Fibroblast of peridontal ligament (primary cell): ENCODE measurements around the gene PIP5K1B.

Source experiments
- DNase-seq: peaks from one replicate; pipeline ENCODE4 v3.0.0-alpha.2; 2010; ENCODE audit errors: extremely low read depth

PIP5K1B gene

GRCh38 chr9:68907910-68908309, 202.9 kb downstream of the PIP5K1B start:
- DNase-seq, result no peak

GRCh38 chr9:68912561-68912960, 207.5 kb downstream of the PIP5K1B start:
- no peak for DNase-seq

- no peak for DNase-seq
Observed at GRCh38 chr9:68913054-68913453, 208.0 kb downstream of the PIP5K1B start.

DNA sequence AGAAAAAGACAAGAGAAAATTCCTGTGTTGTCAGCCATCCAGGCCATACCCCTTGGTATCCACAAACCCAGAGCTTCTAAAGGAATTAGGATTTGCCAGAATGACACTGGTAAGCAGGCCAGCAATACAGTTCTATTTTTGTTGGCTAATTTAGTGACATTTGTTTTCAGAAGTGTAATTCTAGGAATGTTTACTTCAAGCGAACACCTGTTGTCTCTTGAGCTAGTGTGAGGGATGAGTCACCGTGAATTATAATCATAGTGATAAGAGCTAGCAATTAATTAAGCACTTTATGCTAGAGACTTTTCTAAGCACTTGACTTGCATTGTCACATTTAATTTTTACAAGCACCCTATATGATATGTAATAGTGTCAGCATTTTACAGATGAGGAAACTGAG, 209.7 kb downstream of the PIP5K1B start:
- DNase-seq, result no peak

DNA sequence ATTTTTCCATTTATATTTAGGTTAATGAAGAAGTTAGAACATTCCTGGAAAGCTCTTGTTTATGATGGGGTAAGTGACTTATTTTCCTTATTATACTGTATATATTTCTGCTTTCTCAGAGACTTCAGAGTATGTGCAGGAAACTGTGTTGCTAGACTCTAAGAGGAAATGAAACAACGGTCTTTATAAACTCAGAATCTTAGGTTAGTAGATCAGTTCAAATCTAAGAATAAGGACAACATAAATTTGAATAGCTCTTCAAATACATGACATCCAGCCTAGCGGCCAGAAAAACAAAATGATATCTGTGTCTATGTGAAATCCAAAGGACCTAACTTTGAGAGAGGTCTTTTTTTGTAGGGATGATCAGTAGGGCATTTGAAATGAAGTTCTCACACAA, 214.6 kb downstream of the PIP5K1B start:
- DNase-seq, result no peak

DNA sequence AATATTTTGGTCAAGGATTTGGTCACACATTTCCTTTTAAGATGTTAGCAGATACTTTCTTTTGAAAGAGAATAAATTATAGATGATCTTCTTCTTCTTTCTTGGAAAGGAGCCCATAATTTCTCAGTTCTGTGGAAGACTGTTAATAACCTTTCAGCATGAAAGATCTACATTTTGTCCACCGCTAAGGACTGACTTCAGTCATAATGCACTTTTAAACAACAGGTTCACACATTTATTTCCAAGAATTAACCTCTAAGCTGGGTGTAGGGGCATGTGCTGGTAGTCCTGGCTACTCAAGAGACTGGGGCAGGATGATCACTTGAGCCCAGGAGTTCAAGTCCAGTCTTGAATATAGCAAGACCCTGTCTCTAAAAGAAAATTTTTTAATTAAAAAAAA, 215.9 kb downstream of the PIP5K1B start:
- DNase-seq, result no peak

DNA sequence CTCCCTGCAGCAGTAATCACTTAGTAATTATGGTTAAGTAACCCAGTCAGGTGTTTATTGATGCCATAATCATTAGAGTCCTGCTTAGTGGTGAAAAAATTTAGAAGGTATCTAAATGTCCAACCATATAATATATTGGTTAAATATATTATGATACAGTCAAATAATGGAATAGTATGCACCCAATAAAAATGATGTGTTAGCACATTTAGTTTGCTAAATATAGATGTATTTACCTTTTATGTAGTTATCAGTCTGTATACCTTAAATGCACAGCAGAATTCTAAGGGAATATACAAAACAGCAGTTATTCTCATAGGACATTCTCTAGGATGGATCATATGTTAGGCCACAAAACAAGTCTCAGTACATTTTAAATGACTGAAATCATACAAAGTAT, 218.4 kb downstream of the PIP5K1B start:
- DNase-seq, result no peak

DNA sequence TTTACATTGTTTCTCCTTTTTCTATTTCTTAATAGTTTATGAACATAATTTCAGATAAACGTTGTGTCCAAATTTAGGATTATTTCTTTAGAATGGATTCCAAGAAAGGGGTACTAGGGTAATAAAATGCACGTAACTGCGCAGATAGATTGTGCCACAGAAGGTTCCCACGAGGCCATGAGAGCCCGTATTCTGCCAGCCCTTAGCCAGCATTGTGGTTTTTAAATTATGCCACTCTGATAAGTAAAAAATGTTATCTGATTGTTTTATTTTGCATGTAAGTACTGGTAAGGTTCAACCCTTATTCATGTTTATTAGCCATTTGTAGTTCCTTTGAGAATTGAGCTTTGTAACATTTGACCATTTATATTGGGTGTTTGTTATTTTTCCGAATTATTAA, 220.1 kb downstream of the PIP5K1B start:
- DNase-seq, result no peak

GRCh38 chr9:68927165-68927564, 222.1 kb downstream of the PIP5K1B start:
- DNase-seq, result no peak

- DNase-seq, result no peak
Observed at GRCh38 chr9:68931821-68932220, 226.8 kb downstream of the PIP5K1B start.

DNA sequence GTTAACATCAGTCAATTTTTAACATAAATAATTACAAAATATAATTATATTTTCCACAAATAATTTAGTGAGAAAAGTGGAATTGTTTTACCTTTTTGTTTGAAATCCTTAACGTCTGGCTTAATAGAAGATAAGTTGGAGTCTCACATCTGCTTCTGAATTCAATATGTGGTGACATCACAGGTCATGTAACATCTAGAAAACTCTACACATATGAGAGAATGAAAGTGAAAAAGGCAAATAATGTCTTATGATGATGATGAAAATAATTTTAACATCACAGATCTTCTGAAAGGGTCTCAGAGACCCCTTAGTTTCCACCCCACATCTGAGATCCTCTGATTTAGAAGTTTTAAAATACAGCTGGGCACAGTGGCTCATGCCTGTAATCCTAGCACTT, 227.4 kb downstream of the PIP5K1B start:
- no peak for DNase-seq

DNA sequence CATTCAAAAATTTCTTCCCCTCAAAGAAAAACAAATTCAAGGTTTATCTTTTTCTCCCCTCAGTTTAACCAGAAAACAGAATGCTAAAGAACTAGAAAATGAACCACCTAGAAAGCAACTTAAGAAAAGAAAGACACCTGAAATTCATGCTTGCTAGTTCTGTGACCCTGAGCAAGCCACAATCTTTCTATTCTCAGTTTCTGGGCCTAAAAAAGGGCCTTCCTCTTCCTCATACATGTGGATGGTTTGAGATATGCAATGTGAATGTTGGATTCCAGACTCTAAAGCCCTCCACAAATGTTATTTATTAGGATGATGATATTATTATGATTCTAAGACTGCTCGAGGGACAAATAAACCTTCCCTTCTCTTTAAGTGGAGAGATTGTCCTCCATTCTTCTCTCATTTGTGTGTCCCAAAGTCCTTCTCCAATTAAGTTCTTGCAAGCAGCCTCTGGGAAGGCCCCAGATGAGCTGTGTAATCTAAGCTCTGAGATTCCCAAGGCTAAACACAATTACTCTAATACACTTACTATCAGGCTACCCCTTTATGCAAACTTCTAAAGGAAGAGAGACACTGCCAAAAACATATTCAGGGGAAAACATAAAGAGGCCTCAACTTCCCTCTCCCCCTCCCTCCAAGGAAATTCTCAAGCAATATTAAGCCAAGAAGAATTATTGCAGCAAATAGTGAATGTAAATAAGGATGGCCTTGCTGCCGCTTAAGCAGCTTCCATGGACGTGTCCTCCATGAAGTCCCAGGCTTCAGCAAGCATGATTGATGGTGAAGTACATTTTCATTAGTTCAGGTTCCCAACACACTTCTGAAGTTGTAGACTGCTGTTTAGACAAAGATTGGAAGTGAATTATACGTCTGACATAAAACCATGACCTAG, 228.6 kb downstream of the PIP5K1B start:
- no peak for DNase-seq

GRCh38 chr9:68934329-68934644, 229.2 kb downstream of the PIP5K1B start:
- no peak for DNase-seq

DNA sequence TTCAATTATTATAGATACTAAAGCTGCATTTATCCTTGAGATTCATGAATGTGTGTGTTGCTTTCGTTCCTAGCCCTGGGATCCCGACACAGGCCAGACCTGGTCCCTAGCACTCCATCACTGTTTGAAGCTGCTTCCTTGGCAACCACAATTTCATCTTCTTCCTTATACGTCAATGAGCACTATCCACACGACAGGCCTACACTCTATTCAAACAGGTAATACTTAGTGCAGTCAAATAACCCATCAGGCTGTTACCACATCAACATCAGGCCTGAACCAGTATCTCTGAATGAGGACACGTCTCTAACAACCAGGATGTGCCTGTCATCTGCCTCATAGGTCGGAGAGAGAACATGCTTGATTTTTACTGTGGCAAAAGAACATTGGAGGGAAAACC, 235.5 kb downstream of the PIP5K1B start:
- no peak for DNase-seq

GRCh38 chr9:68941780-68942459, 236.9 kb downstream of the PIP5K1B start:
- no peak for DNase-seq

DNA sequence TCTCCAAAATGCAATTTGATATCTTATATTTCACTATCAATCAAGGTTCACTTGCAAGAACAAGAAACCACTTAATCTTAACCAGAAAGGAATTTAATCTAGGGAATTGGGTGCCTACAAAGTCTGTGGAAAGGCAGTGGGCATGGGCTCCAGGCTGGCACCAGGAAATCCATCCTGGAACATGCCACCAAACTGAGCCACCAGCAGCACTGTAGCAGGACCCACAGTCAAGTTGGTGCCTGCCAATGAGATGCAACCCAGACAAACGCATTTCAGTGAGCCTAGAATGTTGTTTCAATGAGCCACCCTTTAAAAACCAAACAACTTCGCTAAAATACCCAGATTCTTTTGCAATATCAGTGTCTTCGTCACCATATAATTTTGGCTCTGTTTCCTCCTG, 237.8 kb downstream of the PIP5K1B start:
- DNase-seq, result no peak

- no peak for DNase-seq
Observed at GRCh38 chr9:68947015-68947414, 242.0 kb downstream of the PIP5K1B start.

- DNase-seq, result no peak
Observed at GRCh38 chr9:68947842-68948569, 243.0 kb downstream of the PIP5K1B start.

- DNase-seq, result peak; percentile 12
Observed at GRCh38 chr9:68949271-68950000, 244.4 kb downstream of the PIP5K1B start.

- no peak for DNase-seq
Observed at GRCh38 chr9:68950188-68950587, 245.1 kb downstream of the PIP5K1B start.

DNA sequence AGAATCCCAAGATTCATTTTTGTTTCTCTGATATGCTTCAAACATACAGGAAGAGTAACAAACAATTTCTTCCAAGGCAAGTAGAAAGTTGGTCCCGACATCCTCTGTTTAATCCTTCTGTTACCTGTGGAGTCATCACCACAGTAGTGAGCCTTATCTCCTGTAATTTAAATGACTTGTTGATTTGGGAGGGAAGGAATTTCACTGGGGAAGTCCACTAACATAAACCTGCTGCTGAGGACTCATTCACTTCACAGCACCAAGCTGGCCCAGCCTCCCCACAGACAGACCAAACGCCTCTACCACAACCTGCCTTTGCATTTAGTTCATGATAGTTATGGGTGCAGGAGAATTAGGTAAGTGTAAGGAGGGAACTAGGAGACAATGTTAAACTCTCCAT, 245.6 kb downstream of the PIP5K1B start:
- no peak for DNase-seq
